NCI-H446 treated with DMSO at 0.1 percent for 48 hours (cell line): ENCODE measurements around the gene SFRP4.

Source experiments
- DNase-seq: peaks from one replicate; lab custom pipeline; 2025; lab: John Stamatoyannopoulos, UW

Gene SFRP4

DNA sequence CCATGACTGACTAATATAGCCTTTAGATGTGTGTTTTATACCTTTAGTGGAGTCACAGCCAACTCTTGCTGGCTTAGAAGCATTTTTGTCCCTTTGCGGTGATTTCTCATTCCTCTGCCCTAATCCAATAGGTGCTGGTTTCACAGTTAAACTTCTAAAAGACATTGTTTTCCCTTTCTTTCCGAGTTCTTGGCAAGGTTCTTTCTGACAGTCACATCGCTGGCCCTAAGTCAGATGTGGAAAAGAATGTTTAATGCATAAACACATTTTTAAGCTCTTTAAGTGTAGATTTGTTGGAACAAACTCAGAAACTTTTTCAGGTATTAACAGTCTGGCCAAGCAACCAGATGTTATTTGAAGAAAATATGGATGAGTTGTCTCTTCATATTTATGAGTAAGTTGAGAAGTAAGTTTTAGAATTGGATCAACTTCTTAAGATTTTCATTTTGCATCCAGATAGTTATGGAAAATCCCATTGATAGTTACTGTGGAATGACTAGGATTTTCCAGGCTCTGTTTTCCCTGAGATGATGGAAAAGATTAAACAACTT lies 7.9 kb upstream of the SFRP4 start:
- no peak for DNase-seq

DNA sequence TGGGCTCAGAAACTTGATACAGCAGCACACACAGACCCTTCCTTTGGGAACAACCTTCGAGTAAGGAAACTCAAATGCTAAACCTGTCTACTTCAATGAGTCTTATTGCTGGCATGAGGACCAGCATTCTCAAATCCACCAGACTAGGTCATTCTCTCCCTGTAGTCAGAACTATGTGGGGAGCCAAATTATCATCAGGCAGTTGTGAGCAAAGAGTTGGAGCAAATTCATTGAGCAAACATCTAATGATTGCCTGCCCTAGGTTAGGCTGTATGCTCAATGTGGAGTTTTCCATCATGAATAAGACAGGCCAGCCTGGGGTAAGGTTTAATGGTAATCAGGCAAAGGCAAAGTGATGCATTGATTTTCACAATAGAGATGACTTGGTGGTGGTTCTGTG lies 7.4 kb upstream of the SFRP4 start:
- no peak for DNase-seq

DNA sequence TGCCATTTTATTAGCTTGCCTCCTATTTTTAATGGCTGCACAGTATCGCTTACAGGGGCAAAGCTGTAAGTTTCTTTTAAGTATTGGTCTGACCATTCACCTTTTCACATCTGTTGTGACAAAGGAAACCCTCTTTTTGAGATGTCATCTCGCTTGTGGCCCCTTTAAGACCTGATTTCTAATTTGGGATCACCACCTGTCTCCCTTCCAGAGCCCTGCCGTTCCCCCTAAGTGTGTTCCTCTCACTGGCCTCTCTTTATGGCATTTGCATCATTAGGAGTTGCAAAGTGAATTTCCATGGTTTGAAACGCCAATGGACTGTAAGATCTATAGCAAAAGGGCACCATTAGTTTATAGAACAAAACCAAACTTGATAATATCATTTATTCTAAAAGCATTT lies 5.3 kb upstream of the SFRP4 start:
- no peak for DNase-seq

DNA sequence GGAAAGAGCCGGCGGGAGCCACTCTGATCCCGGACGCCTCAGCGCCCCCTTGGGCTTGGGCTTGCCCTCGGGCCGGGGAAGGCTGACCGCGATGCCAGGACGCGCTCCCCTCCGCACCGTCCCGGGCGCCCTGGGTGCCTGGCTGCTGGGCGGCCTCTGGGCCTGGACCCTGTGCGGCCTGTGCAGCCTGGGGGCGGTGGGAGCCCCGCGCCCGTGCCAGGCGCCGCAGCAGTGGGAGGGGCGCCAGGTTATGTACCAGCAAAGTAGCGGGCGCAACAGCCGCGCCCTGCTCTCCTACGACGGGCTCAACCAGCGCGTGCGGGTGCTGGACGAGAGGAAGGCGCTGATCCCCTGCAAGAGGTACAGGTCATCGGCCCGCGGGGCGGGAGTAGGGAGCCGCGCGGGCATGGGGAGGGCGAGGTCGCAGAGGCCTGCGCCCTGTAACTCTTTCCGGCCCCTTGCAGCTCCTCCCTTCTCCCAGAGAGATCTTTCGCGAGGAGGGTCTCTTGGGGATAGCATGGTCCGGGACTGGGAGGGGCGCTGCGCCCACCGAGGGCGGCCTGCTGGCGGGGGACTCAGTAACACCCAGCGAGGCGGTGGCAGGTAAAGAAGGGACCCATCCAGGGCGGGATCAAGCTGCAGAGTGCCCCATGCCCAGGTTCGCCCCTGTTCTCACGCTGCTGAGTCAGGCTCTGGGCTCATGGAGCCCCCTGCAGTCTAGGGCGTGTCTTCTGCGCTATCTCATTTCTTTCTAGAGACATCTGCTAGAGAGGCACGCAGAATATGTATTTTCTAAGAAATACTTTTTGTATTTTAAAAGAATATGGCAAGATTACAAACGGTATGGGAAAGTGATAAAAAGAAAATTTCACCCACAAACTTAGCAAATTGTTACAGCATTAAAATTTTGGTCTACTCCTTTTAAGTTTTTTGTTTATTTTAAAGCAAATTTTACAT lies 4.5 kb upstream of the SFRP4 start:
- DNase-seq, result peak; percentile 41

DNA sequence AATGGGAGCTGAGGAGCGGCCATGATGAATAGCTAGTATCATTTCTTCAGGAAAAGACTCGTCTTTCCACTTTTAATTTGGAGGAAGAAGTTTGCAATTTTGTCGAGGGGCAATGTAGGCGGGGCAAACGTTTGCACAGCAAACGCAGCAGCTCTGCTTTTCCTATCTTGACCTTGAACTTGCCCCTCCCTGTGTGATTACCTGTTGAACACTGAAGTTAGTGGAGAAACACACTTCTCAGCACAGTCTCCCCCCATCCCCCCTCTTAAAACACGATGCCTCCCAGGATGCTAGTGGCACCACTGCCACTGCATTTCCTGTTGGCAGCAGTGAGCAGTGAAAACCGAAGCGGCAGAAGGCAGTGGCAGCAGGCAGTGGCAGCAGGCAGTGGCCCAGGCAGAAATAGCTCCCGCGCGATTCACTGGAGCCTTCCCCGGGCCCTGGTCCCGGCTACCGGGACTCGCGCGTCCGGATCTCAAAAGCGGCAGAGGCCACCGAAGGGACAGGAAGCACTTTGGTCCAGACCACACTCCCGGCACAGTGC lies 3.8 kb upstream of the SFRP4 start, which contains the start of gene EPDR1:
TSS of gene EPDR1 (plus strand) at position 336 of the 544 bp plus-strand sequence. CDS start 300 bp downstream, outside the sequence.
- DNase-seq, result peak; percentile 73

DNA sequence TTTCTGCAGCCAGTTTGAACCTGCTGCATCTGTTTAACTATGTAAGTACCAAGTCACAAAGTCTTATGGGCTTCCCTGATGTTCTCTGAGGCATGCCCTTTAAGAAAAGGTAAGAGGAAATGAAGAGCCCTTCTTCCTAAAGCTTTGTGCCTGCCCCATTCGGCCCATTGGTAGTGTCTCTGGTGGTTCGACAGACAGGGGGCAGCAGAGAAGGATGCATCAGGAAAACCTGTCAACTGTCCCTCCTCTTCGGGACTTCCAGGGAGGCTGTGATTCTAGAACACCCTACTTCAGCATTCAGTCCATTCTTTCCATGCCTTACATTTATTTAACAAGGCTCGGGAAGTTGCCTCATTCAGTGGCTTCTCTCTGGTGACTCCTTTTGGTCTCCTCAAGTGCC lies 1.9 kb upstream of the SFRP4 start:
- no peak for DNase-seq

DNA sequence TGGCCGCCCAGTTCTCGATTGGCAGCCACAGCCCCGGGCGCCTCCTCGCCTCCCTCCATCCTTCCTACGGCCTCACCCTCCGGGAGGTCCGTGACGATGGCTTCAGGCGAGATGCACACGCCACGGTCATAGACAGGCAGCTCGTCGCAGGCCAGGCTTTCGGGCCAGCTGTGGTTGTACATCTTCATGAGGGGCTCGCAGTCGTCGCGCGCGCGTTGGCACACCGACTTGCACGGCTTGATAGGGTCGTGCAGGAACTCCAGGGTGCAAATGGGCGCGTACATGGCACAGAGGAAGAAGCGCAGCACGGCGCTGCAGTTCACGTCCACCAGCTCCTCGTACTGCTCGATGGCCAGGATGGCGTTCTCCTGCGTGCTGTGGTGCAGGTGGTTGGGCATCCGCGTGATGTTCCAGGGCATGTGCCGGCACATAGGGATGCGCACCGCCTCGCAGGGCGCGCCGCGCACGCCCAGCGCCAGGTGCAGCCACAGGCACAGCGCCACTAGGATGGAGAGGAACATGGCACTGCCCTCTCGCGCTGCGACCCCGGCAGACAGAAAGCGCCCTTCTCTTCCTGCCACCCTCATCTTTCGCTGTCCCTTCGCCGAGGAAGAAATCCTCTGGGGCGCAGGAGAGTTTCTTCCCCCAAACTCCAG lies 472 bp downstream of the SFRP4 start:
- DNase-seq, result no peak

DNA sequence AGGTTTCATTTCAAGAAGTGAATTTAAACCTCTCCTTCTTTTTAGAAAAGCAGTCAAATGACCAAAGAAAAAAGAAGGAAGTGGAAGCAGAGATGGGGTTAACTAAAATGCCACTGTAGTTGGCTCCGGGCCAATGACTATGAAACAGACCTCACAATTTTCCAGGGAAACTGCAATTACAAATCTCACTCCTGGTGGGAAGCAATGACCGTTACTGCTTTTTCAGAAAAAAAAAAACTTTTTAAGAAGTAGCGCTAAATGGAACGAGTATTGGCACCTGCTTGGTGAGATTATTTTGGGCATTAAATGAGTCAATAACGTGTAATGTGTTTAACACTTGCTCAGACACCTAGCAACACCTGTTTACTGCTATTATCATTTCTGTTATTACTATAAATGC lies 1.2 kb downstream of the SFRP4 start:
- DNase-seq, result no peak

DNA sequence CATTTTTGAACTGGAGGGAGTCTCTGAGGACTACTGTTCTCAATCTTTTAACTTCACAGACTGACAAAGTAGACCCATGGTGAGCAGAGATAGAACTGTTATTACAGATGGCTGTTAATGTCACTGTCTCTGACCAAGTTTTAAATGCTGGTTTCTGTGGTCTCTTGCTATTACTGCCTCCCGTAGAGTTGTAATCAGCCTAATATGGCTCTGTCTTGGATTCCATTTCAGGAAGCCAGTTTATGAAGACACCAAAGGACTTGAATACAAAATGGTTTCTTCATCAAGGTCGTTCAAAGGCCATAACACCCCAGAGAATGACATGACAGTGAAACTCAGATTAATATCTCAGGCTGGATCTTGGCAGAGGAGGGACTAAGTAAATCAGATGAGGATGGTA lies 3.9 kb downstream of the SFRP4 start:
- DNase-seq, result no peak

DNA sequence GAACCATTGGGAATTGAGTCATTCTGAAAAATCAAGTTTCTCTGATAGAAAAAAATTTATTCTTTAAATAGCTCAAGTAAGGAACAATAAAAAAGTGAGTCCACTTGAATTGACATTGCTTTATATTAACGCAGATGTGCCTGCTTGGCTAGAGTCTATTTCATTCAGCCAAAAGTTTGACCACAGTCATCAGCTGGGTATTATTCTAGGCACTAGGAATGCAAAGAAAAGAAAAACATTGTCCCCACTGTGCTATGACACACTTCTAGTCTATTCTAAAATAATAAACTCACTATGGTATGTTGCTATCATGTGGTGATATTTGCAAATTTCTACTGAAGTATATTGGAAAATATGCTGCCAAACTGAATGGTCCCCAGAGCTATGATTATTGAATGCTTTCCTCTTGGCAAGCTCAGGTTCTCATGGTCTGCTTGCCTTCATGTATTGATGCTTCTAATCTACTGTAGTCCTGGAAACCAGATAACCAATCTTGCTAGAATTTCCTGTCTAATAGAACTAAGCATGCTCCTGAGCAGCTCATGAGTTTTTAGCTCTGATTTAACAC lies 8.3 kb downstream of the SFRP4 start:
- DNase-seq, result no peak

DNA sequence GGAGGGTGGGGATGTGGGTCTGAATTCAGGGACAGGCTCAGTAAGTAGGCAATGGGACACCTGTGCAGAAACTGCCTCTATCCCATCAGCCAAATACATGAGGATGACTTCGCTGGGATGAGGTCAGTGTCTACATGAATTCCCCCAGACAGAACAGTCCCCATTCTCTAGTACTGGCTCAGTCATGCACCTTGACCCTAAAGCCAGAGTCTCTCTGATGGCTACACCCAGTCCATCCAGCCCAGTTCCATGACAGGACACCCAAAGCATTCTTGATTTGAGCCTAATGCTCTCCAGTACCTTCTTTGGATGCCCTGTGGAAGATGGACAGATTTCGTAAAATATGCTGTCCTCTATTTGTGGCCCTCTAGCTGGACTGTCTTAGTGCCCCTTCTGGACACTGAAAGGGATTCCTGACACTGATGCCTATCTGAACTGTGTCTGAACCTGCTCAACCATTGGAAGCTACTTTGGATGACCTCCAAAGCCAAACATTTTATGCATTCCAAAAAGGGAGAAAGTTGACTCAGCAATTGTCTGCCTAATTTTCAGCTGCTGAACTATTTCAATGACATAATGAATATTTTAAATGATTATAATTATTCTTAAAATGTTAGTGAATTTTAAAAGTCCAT lies 14.6 kb downstream of the SFRP4 start:
- no peak for DNase-seq

DNA sequence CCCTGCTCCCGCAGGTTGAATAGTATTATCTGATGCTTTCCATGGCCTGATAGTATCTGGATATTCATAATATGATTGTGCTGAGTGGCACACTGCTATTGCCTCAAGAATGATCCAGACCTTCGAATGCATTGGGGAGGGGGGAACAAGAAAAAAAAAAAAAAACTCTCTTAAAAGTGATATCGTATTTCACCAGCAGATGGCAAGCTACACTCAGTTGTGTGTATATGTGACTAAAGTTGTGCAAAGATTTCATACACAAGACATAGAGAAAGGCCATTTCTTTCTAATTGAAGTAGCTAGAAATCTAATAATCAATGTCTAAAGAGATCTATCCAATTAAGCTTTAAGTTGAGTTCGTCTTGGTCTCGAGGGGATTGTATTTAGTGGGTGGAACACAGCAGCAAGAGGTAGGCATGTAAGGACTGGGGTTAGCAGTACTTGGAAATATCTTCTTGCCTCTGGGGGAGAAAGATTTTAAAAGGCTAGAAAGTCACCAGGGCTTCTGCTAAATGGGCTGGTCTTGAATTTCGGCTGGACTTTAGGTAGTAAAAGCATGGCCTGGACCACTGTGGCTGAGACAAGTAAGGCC lies 15.3 kb downstream of the SFRP4 start:
- peak; percentile 38 for DNase-seq

DNA sequence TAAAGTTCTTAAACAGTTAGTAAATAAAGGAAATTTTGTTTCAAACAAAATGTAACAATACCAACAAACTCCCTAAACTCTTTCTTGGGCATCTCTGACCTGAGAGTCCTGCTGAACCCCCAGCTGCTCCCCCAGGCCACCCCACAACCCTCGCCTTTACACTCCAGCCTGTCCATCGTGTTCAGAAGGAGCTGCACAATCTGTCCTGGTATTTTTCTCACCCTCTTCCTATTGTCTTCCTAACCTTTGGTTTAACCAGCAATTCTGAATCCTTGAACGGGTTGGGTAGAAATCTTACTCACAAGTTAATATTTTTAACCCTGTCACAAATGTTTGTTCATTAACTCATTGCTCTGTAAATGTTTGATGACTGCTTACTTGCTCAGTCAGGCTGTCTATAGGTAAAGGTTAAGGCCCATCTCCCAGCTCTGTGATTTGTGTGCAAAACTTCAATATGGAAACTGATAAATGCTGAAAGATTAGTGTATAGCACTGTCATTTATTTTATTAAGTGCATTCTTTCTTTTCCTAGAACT lies 16.8 kb downstream of the SFRP4 start:
- no peak for DNase-seq

DNA sequence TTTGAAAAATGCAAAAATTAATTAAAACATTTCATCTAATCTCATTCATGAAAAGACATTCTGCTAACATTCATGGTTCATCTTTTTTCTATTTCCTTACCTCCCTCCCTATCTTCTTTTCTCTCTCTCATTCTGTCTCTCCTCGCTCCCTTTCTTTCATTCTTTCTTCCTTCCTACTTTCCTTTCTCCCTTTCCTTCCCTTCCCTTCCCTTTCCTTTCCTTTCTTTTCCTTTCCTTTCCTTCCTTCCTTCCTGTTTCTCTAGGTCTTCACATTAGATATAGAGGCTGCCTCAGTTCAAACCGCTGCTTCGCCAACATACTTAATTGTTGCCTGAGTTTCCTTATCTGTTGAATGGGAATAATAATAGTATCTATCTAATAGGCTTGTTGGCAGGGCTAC lies 21.9 kb downstream of the SFRP4 start:
- DNase-seq, result no peak

DNA sequence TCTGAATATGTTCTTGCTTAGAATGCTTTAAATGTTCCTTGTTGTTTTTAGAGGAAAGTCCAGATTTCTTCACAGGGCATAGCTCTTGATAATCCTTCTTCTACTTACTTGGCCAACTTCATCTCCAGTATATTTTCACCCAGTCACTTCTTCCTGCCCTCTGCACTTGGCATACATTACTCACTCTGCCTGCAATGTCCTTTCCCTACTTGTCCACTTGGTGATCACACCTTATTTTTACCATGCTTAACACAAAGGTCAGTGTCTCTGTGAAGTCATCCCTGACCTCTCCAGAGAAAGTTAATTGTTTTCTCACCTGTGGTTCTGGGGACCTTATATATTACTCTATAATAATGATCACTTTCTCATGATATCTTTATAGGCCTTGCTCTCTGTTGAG lies 23.3 kb downstream of the SFRP4 start:
- DNase-seq, result no peak

DNA sequence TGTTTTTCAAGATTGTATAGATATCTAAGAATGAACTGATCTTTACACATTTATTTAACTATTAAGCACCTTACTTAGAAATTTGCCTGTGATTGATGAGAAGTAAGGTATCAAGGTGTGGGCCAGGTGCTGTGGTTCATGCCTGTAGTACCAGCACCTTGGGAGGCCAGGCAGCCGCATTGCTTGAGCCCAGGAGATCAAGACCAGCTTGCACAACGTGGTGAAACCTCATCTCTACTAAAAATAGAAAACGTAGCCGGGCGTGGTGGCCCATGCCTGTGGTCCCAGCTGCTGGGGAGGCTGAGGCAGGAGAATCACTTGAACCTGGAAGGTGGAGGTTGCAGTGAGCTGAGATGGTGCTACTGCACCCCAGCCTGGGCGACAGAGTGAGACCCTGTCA lies 34.5 kb downstream of the SFRP4 start:
- no peak for DNase-seq
